Caco-2 (cell line): Measurements from ENCODE around the gene FAM221B. TPM values are rescaled to one million over a fixed set of nuclear protein-coding genes. Genes with fewer than 3 reads are reported as not detected.

Experiments
- BruUV-seq: library from RNA; stranded (reverse); fragments of 400-500 nt; replicated peaks from 2 replicates; lab custom pipeline; 2021; lab: Mats Ljungman, UMichigan
- CTCF ChIA-PET: fragments of 300-600 bp; sonication (Branson Sonifier 250); formaldehyde crosslinking; loops from one replicate; lab custom pipeline; 2022; ENCODE audit warnings: antibody characterized with exemption; lab: Charles Lee
- POLR2A ChIA-PET: fragments of 300-600 bp; sonication (Branson Sonifier 250); formaldehyde crosslinking; loops from one replicate; lab custom pipeline; 2022; ENCODE audit warnings: antibody characterized with exemption; lab: Charles Lee
- DNase-seq, 2 experiments: peaks; one replicate each; pipeline versions ENCODE4 v3.0.0 to v3.0.0-alpha.2; 2020 to 2022
- H3K27me3 ChIP-seq: replicated peaks from 2 replicates; pipeline ENCODE4 v1.6.0; 2011; ENCODE audit warnings: low read length; ENCODE audit not compliant: control insufficient read depth, insufficient read depth
- H3K36me3 ChIP-seq: 2 replicates; pipeline ENCODE4 v1.5.1; 2011; ENCODE audit warnings: low read length; ENCODE audit not compliant: control insufficient read depth, insufficient read depth
- H3K4me1 ChIP-seq: fragments of 250-450 bp; sonication (Bioruptor Pico); 2 replicates; pipeline ENCODE4 v1.5.1; 2020; ENCODE audit warnings: mild to moderate bottlenecking
- H3K4me3 ChIP-seq: 2 replicates; pipeline ENCODE4 v1.5.1; 2011; ENCODE audit warnings: low read depth, mild to moderate bottlenecking, control low read depth, low read length
- H3K9me3 ChIP-seq: fragments of 250-450 bp; sonication (Bioruptor Pico); 2 replicates; pipeline ENCODE4 v1.5.1; 2020; ENCODE audit warnings: mild to moderate bottlenecking, moderate library complexity
- H3K27ac Mint-ChIP-seq: one replicate; pipeline ENCODE4 v1.8.0; 2022; ENCODE audit warnings: mixed read lengths; ENCODE audit not compliant: unreplicated experiment
- H3K27me3 Mint-ChIP-seq: one replicate; pipeline ENCODE4 v1.8.0; 2022; ENCODE audit warnings: mixed read lengths; ENCODE audit not compliant: insufficient read depth, unreplicated experiment
- H3K36me3 Mint-ChIP-seq: one replicate; pipeline ENCODE4 v1.8.0; 2022; ENCODE audit warnings: mild to moderate bottlenecking, mixed read lengths; ENCODE audit not compliant: insufficient read depth, unreplicated experiment
- H3K4me1 Mint-ChIP-seq: one replicate; pipeline ENCODE4 v1.8.0; 2022; ENCODE audit warnings: low read depth, mixed read lengths; ENCODE audit not compliant: unreplicated experiment
- H3K4me3 Mint-ChIP-seq: one replicate; pipeline ENCODE4 v1.8.0; 2022; ENCODE audit warnings: mild to moderate bottlenecking, moderate library complexity, mixed read lengths; ENCODE audit not compliant: unreplicated experiment
- H3K9me3 Mint-ChIP-seq: one replicate; pipeline ENCODE4 v1.8.0; 2022; ENCODE audit warnings: mixed read lengths; ENCODE audit not compliant: unreplicated experiment
- CTCF ChIP-seq, 2 experiments: fragments of 200-600 bp in 1 of 2; IDR thresholded peaks; 1 replicate in 1 of 2; 2 replicates in 1 of 2; pipeline versions ENCODE4 v1.5.1 to v1.8.0; 2011 to 2022; ENCODE audit warnings: antibody characterized with exemption in 1 of 2, control low read depth in 1 of 2, inconsistent platforms in 1 of 2, low read depth in 1 of 2, low read length in 1 of 2, mild to moderate bottlenecking in 1 of 2, moderate library complexity in 1 of 2; ENCODE audit not compliant: insufficient read depth in 1 of 2, severe bottlenecking in 1 of 2, unreplicated experiment in 1 of 2
- intact Hi-C: fragments of 100-400 bp; cut with micrococcal nuclease; formaldehyde crosslinking; loops from one replicate; pipeline ENCODE4 v1.10.0; 2022; ENCODE audit not compliant: unreplicated experiment
- total RNA-seq: library from RNA; stranded (reverse); gene quantifications from 2 replicates; pipeline ENCODE4 v1.2.3, GENCODE V29; 2022

Gene FAM221B
- total RNA-seq, 1 experiment from 2014 or later, result not detected

- H3K27me3 ChIP-seq, result no peaks in the 10 kb centered on the region
- CTCF ChIA-PET, result no interaction called here
- H3K27ac Mint-ChIP-seq, result no peak overlapping the region
- H3K36me3 Mint-ChIP-seq, result no peaks in the 10 kb centered on the region
- no peaks in the 10 kb centered on the region for H3K36me3 ChIP-seq
- TF ChIP-seq CTCF (IDR thresholded peaks at IDR 0.05; ENCODE audit: insufficient read depth in 1 of 2, low read depth in 1 of 2, low read length in 1 of 2, severe bottlenecking in 1 of 2, unreplicated experiment in 1 of 2), result no peak
- no peak for DNase-seq
- no peaks in the 10 kb centered on the region for H3K4me1 ChIP-seq
- H3K27me3 Mint-ChIP-seq, result no peaks in the 10 kb centered on the region
- POLR2A ChIA-PET, result no interaction called here
- intact Hi-C loops, result no loop called here
- BruUV-seq, result no TSS peak
- H3K4me3 Mint-ChIP-seq, result no peak overlapping the region
- H3K4me1 Mint-ChIP-seq, result no peaks in the 10 kb centered on the region
- no peak overlapping the region for H3K4me3 ChIP-seq
- no peaks in the 10 kb centered on the region for H3K9me3 Mint-ChIP-seq
- H3K9me3 ChIP-seq, result no peaks in the 10 kb centered on the region
Observed at GRCh38 chr9:35867538-35867937, 39.0 kb upstream of the FAM221B start.

GRCh38 chr9:35864695-35865255 lies 36.2 kb upstream of the FAM221B start:
- no TSS peak for BruUV-seq
- CTCF ChIA-PET, result interaction anchor here (0.6 kb wide), 1 partner anchor 50 kb away, joined by 3 read pairs; the partner anchor contains the start of gene HINT2
- H3K4me1 Mint-ChIP-seq, result no peaks in the 10 kb centered on the region
- H3K27ac Mint-ChIP-seq, result no peak overlapping the region
- DNase-seq, result no peak
- Histone ChIP-seq H3K9me3 (no peaks in the 10 kb centered on the region), H3K4me3 (no peak overlapping the region), H3K36me3 (no peaks in the 10 kb centered on the region), H3K4me1 (no peaks in the 10 kb centered on the region), H3K27me3 (no peaks in the 10 kb centered on the region)
- intact Hi-C loops, result no loop called here
- no peak overlapping the region for H3K4me3 Mint-ChIP-seq
- no peaks in the 10 kb centered on the region for H3K36me3 Mint-ChIP-seq
- POLR2A ChIA-PET, result no interaction called here
- peaks cover 3% of the 10 kb centered on the region for H3K27me3 Mint-ChIP-seq
- H3K9me3 Mint-ChIP-seq, result no peaks in the 10 kb centered on the region
- TF ChIP-seq CTCF (IDR thresholded peaks at IDR 0.05; ENCODE audit: insufficient read depth in 1 of 2, low read depth in 1 of 2, low read length in 1 of 2, severe bottlenecking in 1 of 2, unreplicated experiment in 1 of 2), result no peak

- intact Hi-C loops, result no loop called here
- Mint-ChIP-seq H3K9me3 (no peaks in the 10 kb centered on the region), H3K4me1 (no peaks in the 10 kb centered on the region), H3K27me3 (peaks cover 8% of the 10 kb centered on the region), H3K36me3 (no peaks in the 10 kb centered on the region), H3K4me3 (no peak overlapping the region), H3K27ac (no peak overlapping the region)
- ChIA-PET CTCF (no interaction called here), POLR2A (no interaction called here)
- Histone ChIP-seq H3K9me3 (no peaks in the 10 kb centered on the region), H3K4me3 (no peak overlapping the region), H3K4me1 (no peaks in the 10 kb centered on the region), H3K36me3 (no peaks in the 10 kb centered on the region), H3K27me3 (no peaks in the 10 kb centered on the region; the same call in 1 of the 2 replicates)
- no peak for TF ChIP-seq CTCF (IDR thresholded peaks at IDR 0.05; ENCODE audit: insufficient read depth in 1 of 2, low read depth in 1 of 2, low read length in 1 of 2, severe bottlenecking in 1 of 2, unreplicated experiment in 1 of 2)
- no TSS peak for BruUV-seq
- DNase-seq, result no peak
Observed at GRCh38 chr9:35863583-35863982, 35.1 kb upstream of the FAM221B start.
